BJ (cell line): ENCODE measurements around the gene RET. TPM values are rescaled to one million over a fixed set of nuclear protein-coding genes. Genes with fewer than 3 reads are reported as not detected.
"Not testable (repeated sequence)": the region's sequence is repeated elsewhere in the genome, so short reads cannot be mapped to it uniquely, and the experiment has no call there.

Source experiments
- CTCF ChIA-PET: fragments of 350-600 bp; formaldehyde crosslinking; extraction: SDS; loops from one replicate; lab custom pipeline; 2021; ENCODE audit warnings: antibody characterized with exemption, inconsistent platforms; lab: Yijun Ruan, JAX
- POLR2A ChIA-PET: fragments of 300-600 bp; sonication (Branson Sonifier 250); formaldehyde crosslinking; extraction: SDS; loops from one replicate; lab custom pipeline; 2021; ENCODE audit warnings: antibody characterized with exemption; lab: Charles Lee
- DNase-seq: peaks from one replicate; pipeline ENCODE4 v3.0.0-alpha.2; 2011; ENCODE audit warnings: low read depth
- H3K27me3 ChIP-seq: 2 replicates; pipeline ENCODE4 v1.6.0; 2011; ENCODE audit warnings: low read length; ENCODE audit not compliant: control insufficient read depth, insufficient read depth
- H3K36me3 ChIP-seq: 2 replicates; pipeline ENCODE4 v1.5.1; 2011; ENCODE audit warnings: low read length; ENCODE audit not compliant: control insufficient read depth, insufficient read depth
- H3K4me3 ChIP-seq: 2 replicates; pipeline ENCODE4 v1.5.1; 2011; ENCODE audit warnings: low read depth, mild to moderate bottlenecking, control low read depth, low read length
- CTCF ChIP-seq: IDR thresholded peaks from 2 replicates; pipeline ENCODE4 v1.5.1; 2011; ENCODE audit warnings: low read depth, mild to moderate bottlenecking, control low read depth, inconsistent platforms, low read length, moderate library complexity; ENCODE audit not compliant: insufficient read depth
- polyA plus RNA-seq: library from polyadenylated mRNA; depleted of rRNA; stranded (reverse); fragments of >200 nt; gene quantifications from 2 replicates; pipeline ENCODE4 v1.2.3, GENCODE V29; 2011

RET gene
- polyA plus RNA-seq, 1 experiment, result 0.29 TPM

DNA sequence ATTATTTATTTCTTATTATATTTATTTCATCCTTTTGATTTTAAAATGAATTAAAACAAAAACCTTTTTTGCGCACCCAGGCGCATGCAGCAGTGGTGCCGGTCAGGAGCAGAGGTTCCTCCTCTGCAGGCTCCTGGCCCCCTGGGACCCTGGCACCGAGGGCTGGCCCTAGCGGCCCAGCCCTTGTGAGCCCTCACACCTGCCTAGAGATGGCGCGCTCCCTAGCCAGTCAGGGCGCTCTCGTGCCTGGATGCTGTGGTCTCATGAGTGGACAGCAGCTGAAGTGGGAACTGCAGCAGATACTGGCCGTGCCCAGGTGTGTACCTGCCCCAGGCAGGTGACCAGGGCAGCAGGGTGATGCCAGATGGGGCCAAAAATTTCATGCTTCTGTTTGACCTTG is 13.8 kb downstream of the RET start:
- CTCF ChIA-PET, result no interaction called here
- Histone ChIP-seq H3K36me3 (no peaks in the 10 kb centered on the region), H3K4me3 (no peak overlapping the region), H3K27me3 (peaks cover 2% of the 10 kb centered on the region)
- POLR2A ChIA-PET, result no interaction called here
- TF ChIP-seq CTCF, result no peak
- DNase-seq, result no peak

GRCh38 chr10:43091846-43092245 is 15.0 kb downstream of the RET start:
- no peak overlapping the region for H3K4me3 ChIP-seq
- H3K36me3 ChIP-seq, result no peaks in the 10 kb centered on the region
- no peak for TF ChIP-seq CTCF
- ChIA-PET POLR2A (no interaction called here), CTCF (interaction anchor here (3.4 kb wide), 1 partner anchor 12 kb away, joined by 13 read pairs; no protein-coding TSS in a partner anchor)
- no peak for DNase-seq
- peaks cover 2% of the 10 kb centered on the region for H3K27me3 ChIP-seq

GRCh38 chr10:43093423-43094076 is 16.7 kb downstream of the RET start:
- ChIA-PET POLR2A (no interaction called here), CTCF (interaction anchor here (0.5 to 3.4 kb wide), 2 partner anchors 10 to 20 kb away, joined by 4 to 13 read pairs; no protein-coding TSS in a partner anchor)
- Histone ChIP-seq H3K27me3 (peaks cover 2% of the 10 kb centered on the region), H3K4me3 (no peak overlapping the region), H3K36me3 (no peaks in the 10 kb centered on the region)
- TF ChIP-seq CTCF, result no peak
- DNase-seq, result no peak

GRCh38 chr10:43094085-43094484 is 17.2 kb downstream of the RET start:
- H3K36me3 ChIP-seq, result no peaks in the 10 kb centered on the region
- POLR2A ChIA-PET, result no interaction called here
- TF ChIP-seq CTCF, result no peak
- peaks cover 2% of the 10 kb centered on the region for H3K27me3 ChIP-seq
- CTCF ChIA-PET, result interaction anchor here (0.5 to 3.4 kb wide), 2 partner anchors 10 to 20 kb away, joined by 4 to 13 read pairs; no protein-coding TSS in a partner anchor
- H3K4me3 ChIP-seq, result no peak overlapping the region
- no peak for DNase-seq

DNA sequence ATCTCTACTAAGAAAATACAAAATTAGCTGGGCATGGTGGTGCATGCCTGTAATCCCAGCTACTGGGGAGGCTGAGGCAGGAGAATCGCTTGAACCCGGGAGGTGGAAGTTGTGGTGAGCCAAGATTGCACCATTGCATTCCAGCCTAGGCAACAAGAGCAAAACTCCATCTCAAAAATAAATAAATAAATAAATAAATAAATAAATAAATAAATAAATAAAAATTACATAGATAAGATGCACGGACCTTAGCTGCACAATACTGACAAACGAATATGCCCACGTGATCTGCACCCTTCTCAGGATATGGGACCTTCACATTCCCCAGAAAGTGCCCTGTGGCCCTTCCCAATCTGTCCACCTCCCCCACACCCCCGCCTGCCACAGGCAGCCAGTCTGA is 22.5 kb downstream of the RET start:
- H3K4me3 ChIP-seq, POLR2A ChIA-PET, H3K27me3 ChIP-seq, H3K36me3 ChIP-seq, DNase-seq: not testable (repeated sequence)
- CTCF ChIA-PET, result interaction anchor here (1.4 kb wide), 1 partner anchor 232 kb away, joined by 3 read pairs; no protein-coding TSS in a partner anchor
